Neural progenitor cell (in vitro differentiated cells): ENCODE measurements around the gene SZRD1. TPM values are rescaled to one million over a fixed set of nuclear protein-coding genes. Genes with fewer than 3 reads are reported as not detected.

Source experiments
- DNase-seq: peaks from one replicate; pipeline ENCODE4 v3.0.0-alpha.2; 2016; ENCODE audit warnings: low spot score
- H2AFZ ChIP-seq: fragments of 200-600 bp; sonication (generic); replicated peaks from 2 replicates; pipeline ENCODE4 v1.6.1; 2016; ENCODE audit warnings: antibody characterized with exemption
- H3F3A ChIP-seq: fragments of 200-600 bp; sonication (generic); 2 replicates; pipeline ENCODE4 v1.6.1; 2016; ENCODE audit warnings: antibody characterized with exemption, low read depth
- H3K27ac ChIP-seq: fragments of 200-600 bp; sonication (generic); 2 replicates; pipeline ENCODE4 v1.5.1; 2016; ENCODE audit warnings: mild to moderate bottlenecking
- H3K27me3 ChIP-seq: fragments of 200-600 bp; sonication (generic); 2 replicates; pipeline ENCODE4 v1.6.1; 2016; ENCODE audit warnings: mild to moderate bottlenecking, moderate library complexity
- H3K36me3 ChIP-seq: fragments of 200-600 bp; sonication (generic); 2 replicates; pipeline ENCODE4 v1.5.1; 2016
- H3K4me1 ChIP-seq: fragments of 200-600 bp; sonication (generic); 2 replicates; pipeline ENCODE4 v1.6.1; 2016; ENCODE audit warnings: mixed run types
- H3K4me2 ChIP-seq: fragments of 200-600 bp; sonication (generic); 2 replicates; pipeline ENCODE4 v1.6.1; 2016
- H3K4me3 ChIP-seq: fragments of 200-600 bp; sonication (generic); 2 replicates; pipeline ENCODE4 v1.5.1; 2016
- H3K79me2 ChIP-seq: fragments of 200-600 bp; sonication (generic); 2 replicates; pipeline ENCODE4 v1.6.1; 2016; ENCODE audit warnings: low read depth
- H3K9ac ChIP-seq: fragments of 200-600 bp; sonication (generic); 2 replicates; pipeline ENCODE4 v1.6.1; 2016
- H3K9me3 ChIP-seq: fragments of 200-600 bp; sonication (generic); 2 replicates; pipeline ENCODE4 v1.5.1; 2016; ENCODE audit warnings: low read depth
- H4K20me1 ChIP-seq: fragments of 200-600 bp; sonication (generic); 2 replicates; pipeline ENCODE4 v1.6.1; 2016; ENCODE audit warnings: low read depth
- H3K27ac Mint-ChIP-seq: 3 replicates; pipeline ENCODE4 v1.8.0; 2021; ENCODE audit warnings: mixed read lengths
- H3K27me3 Mint-ChIP-seq: 2 replicates; pipeline ENCODE4 v1.8.0; 2022; ENCODE audit warnings: low read depth, mild to moderate bottlenecking, inconsistent platforms, moderate library complexity, mixed read lengths; ENCODE audit not compliant: insufficient read depth
- H3K36me3 Mint-ChIP-seq: 3 replicates; pipeline ENCODE4 v1.8.0; 2021; ENCODE audit warnings: mixed read lengths
- H3K4me1 Mint-ChIP-seq: 3 replicates; pipeline ENCODE4 v1.8.0; 2021; ENCODE audit warnings: mixed read lengths
- H3K4me3 Mint-ChIP-seq: 3 replicates; pipeline ENCODE4 v1.8.0; 2021; ENCODE audit warnings: mild to moderate bottlenecking, moderate library complexity, mixed read lengths
- H3K9me3 Mint-ChIP-seq: 3 replicates; pipeline ENCODE4 v1.8.0; 2020; ENCODE audit warnings: mixed read lengths
- EZH2 ChIP-seq: fragments of 200-600 bp; sonication (generic); IDR thresholded peaks from 2 replicates; pipeline ENCODE4 v1.6.1; 2017; ENCODE audit warnings: antibody characterized with exemption, mild to moderate bottlenecking, moderate library complexity
- EZH2phosphoT487 ChIP-seq: fragments of 200-600 bp; sonication (generic); IDR thresholded peaks from 2 replicates; pipeline ENCODE4 v1.6.1; 2017; ENCODE audit warnings: antibody characterized with exemption
- total RNA-seq: library from RNA; depleted of rRNA; stranded (reverse); fragments of >200 nt; gene quantifications from 2 replicates; pipeline ENCODE4 v1.2.3, GENCODE V29; 2015; ENCODE audit warnings: low replicate concordance
- TF ChIP-seq, protein P1 (sequence below): fragments of 200-600 bp; sonication (generic); IDR thresholded peaks from 2 replicates; pipeline ENCODE4 v1.5.1; 2017; ENCODE audit warnings: antibody characterized with exemption, mild to moderate bottlenecking

Gene SZRD1
- total RNA-seq, 1 donor from 2014 or later = 50.2 TPM

DNA sequence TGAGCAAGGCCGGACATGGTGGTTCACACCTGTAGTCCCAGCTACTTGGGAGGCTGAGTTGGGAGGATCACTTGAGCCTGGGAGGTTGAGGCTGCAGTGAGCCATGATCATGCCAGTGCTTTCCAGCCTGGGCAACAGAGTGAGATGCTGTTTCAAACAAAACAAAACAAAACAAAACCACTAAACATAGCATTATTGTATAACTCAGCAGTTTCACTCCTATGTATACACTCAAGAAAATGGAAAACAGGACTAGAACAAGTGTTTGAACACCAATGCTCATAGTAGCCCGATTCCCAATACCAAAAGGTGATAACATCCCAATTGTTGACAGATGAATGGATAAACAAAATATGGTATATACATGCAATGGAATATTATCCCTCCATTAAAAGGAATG lies 71.5 kb downstream of the SZRD1 start:
- Histone ChIP-seq H3K79me2 (peaks cover 24% of the 10 kb centered on the region), H3K27ac (no peak overlapping the region), H4K20me1 (peaks cover 19% of the 10 kb centered on the region), H3K36me3 (no peaks in the 10 kb centered on the region), H3K9ac (no peak overlapping the region), H3K27me3 (no peaks in the 10 kb centered on the region), H2AFZ (no peak overlapping the region), H3K4me3 (no peak overlapping the region), H3K4me2 (no peak overlapping the region), H3K4me1 (peaks cover 5% of the 10 kb centered on the region), H3F3A (peaks cover 5% of the 10 kb centered on the region), H3K9me3 (no peaks in the 10 kb centered on the region)
- Mint-ChIP-seq H3K27ac (no peak overlapping the region), H3K4me1 (peaks cover 14% of the 10 kb centered on the region), H3K9me3 (no peaks in the 10 kb centered on the region), H3K4me3 (no peak overlapping the region), H3K27me3 (peaks cover 11% of the 10 kb centered on the region), H3K36me3 (no peaks in the 10 kb centered on the region)
- DNase-seq = no peak
- TF ChIP-seq, protein P1, sequence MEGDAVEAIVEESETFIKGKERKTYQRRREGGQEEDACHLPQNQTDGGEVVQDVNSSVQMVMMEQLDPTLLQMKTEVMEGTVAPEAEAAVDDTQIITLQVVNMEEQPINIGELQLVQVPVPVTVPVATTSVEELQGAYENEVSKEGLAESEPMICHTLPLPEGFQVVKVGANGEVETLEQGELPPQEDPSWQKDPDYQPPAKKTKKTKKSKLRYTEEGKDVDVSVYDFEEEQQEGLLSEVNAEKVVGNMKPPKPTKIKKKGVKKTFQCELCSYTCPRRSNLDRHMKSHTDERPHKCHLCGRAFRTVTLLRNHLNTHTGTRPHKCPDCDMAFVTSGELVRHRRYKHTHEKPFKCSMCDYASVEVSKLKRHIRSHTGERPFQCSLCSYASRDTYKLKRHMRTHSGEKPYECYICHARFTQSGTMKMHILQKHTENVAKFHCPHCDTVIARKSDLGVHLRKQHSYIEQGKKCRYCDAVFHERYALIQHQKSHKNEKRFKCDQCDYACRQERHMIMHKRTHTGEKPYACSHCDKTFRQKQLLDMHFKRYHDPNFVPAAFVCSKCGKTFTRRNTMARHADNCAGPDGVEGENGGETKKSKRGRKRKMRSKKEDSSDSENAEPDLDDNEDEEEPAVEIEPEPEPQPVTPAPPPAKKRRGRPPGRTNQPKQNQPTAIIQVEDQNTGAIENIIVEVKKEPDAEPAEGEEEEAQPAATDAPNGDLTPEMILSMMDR = no peak
- no peak for TF ChIP-seq EZH2
- no peak for TF ChIP-seq EZH2phosphoT487

DNA sequence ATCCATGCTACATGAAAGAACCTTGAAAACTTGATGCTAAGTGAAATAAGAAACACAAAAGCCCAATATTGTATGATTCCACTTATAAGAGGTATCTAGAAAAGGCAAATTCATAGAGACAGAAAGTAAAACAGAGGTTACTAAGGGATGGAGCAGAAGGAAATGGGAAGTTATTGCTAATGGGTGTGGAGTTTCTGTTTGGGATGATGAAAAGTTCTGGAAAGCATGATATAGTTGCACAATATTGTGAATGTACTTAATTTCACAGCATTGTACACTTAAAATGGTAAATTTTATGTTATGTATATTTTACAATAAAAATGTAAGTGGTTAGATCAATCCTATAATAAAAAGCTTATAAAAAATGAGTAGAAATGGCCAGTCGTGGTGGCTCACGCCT lies 71.9 kb downstream of the SZRD1 start:
- Histone ChIP-seq H3K27me3 (no peaks in the 10 kb centered on the region), H3F3A (peaks cover 5% of the 10 kb centered on the region), H4K20me1 (peaks cover 19% of the 10 kb centered on the region), H3K9me3 (no peaks in the 10 kb centered on the region), H3K36me3 (no peaks in the 10 kb centered on the region), H3K4me3 (no peak overlapping the region), H3K4me1 (peaks cover 5% of the 10 kb centered on the region), H3K79me2 (peaks cover 24% of the 10 kb centered on the region), H3K4me2 (no peak overlapping the region), H3K9ac (no peak overlapping the region), H2AFZ (no peak overlapping the region), H3K27ac (no peak overlapping the region)
- no peak overlapping the region for H3K27ac Mint-ChIP-seq
- DNase-seq = no peak
- TF ChIP-seq EZH2phosphoT487 = no peak
- no peak for TF ChIP-seq EZH2
- TF ChIP-seq, protein P1 = no peak
- H3K27me3 Mint-ChIP-seq = peaks cover 9% of the 10 kb centered on the region
- H3K4me1 Mint-ChIP-seq = peaks cover 14% of the 10 kb centered on the region
- no peak overlapping the region for H3K4me3 Mint-ChIP-seq
- H3K36me3 Mint-ChIP-seq = no peaks in the 10 kb centered on the region
- H3K9me3 Mint-ChIP-seq = no peaks in the 10 kb centered on the region

DNA sequence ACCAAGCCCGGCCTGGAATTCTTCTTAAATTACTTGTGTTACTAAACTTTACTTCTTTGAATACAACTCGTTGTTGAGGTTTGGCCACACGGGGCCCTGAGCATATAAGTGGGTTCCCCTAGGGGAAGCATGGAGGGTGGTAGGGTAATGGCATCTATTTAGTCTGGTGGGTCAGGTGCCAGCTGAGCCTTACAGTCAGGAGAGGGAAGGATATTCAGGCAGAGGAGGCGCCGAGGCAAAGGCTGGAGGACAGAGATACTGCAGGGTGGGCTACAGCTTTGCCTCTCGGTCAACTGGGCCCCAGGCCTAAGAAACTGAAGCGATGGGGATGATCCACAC lies 73.1 kb downstream of the SZRD1 start:
- peaks cover 14% of the 10 kb centered on the region for H3K4me1 Mint-ChIP-seq
- peak overlapping the region; percentile 98 for H3K27ac Mint-ChIP-seq
- H3K4me3 Mint-ChIP-seq = peak overlapping the region; percentile 94
- H3K9ac ChIP-seq = no peak overlapping the region
- no peaks in the 10 kb centered on the region for H3K9me3 ChIP-seq
- H3K9me3 Mint-ChIP-seq = no peaks in the 10 kb centered on the region
- H3K4me1 ChIP-seq = peaks cover 5% of the 10 kb centered on the region
- H3K4me2 ChIP-seq = peak overlapping the region; percentile 97
- H3K27me3 ChIP-seq = no peaks in the 10 kb centered on the region
- peak overlapping the region; percentile 78 for H3K4me3 ChIP-seq
- DNase-seq = no peak
- TF ChIP-seq EZH2phosphoT487 (no peak), EZH2 (no peak)
- TF ChIP-seq, protein P1 = no peak
- no peaks in the 10 kb centered on the region for H3K36me3 ChIP-seq
- peaks cover 5% of the 10 kb centered on the region for H3F3A ChIP-seq
- no peak overlapping the region for H3K27ac ChIP-seq
- peaks cover 3% of the 10 kb centered on the region for H3K36me3 Mint-ChIP-seq
- peak overlapping the region; percentile 91 for H2AFZ ChIP-seq
- peaks cover 19% of the 10 kb centered on the region for H4K20me1 ChIP-seq
- peaks cover 24% of the 10 kb centered on the region for H3K79me2 ChIP-seq
- peaks cover 11% of the 10 kb centered on the region for H3K27me3 Mint-ChIP-seq
